Measurements from ENCODE around the gene CEP128.

CEP128 gene

GRCh38 chr14:80726211-80726610 lies 215.3 kb downstream of the CEP128 start:
- no peak for DNase-seq
- H3K4me3 ChIP-seq (ENCODE audit: low read depth, low read length): no peak overlapping the region
- H3K27ac ChIP-seq: no peak overlapping the region
- H3K27me3 ChIP-seq (replicated peaks): no peaks in the 10 kb centered on the region
- in situ Hi-C loops (cut with HindIII; ENCODE audit: low pct_ligation_motif_present, low sequenced_read_pairs): no loop called here
- no peaks in the 10 kb centered on the region for H3K36me3 ChIP-seq (replicated peaks)
- TF ChIP-seq CTCF (IDR thresholded peaks at IDR 0.05; ENCODE audit: low read depth, low read length, missing control alignments): no peak

GRCh38 chr14:80718940-80719339 lies 222.6 kb downstream of the CEP128 start:
- Histone ChIP-seq H3K4me3 (ENCODE audit: low read depth, low read length) (no peak overlapping the region), H3K27me3 (replicated peaks) (no peaks in the 10 kb centered on the region), H3K27ac (no peak overlapping the region), H3K36me3 (replicated peaks) (no peaks in the 10 kb centered on the region)
- no peak for DNase-seq
- no peak for TF ChIP-seq CTCF (IDR thresholded peaks at IDR 0.05; ENCODE audit: low read depth, low read length, missing control alignments)
- in situ Hi-C loops (cut with HindIII; ENCODE audit: low pct_ligation_motif_present, low sequenced_read_pairs): no loop called here

GRCh38 chr14:80714474-80714873 lies 227.1 kb downstream of the CEP128 start:
- H3K27me3 ChIP-seq (replicated peaks): no peaks in the 10 kb centered on the region
- TF ChIP-seq CTCF (IDR thresholded peaks at IDR 0.05; ENCODE audit: low read depth, low read length, missing control alignments): no peak
- no peaks in the 10 kb centered on the region for H3K36me3 ChIP-seq (replicated peaks)
- no peak overlapping the region for H3K4me3 ChIP-seq (ENCODE audit: low read depth, low read length)
- DNase-seq: no peak
- H3K27ac ChIP-seq: no peak overlapping the region
- in situ Hi-C loops (cut with HindIII; ENCODE audit: low pct_ligation_motif_present, low sequenced_read_pairs): no loop called here

GRCh38 chr14:80713076-80713850 lies 228.3 kb downstream of the CEP128 start:
- no peak for TF ChIP-seq CTCF (IDR thresholded peaks at IDR 0.05; ENCODE audit: low read depth, low read length, missing control alignments)
- in situ Hi-C loops (cut with HindIII; ENCODE audit: low pct_ligation_motif_present, low sequenced_read_pairs): no loop called here

GRCh38 chr14:80705241-80705980 lies 236.1 kb downstream of the CEP128 start:
- Histone ChIP-seq H3K27me3 (replicated peaks) (no peaks in the 10 kb centered on the region), H3K36me3 (replicated peaks) (no peaks in the 10 kb centered on the region), H3K4me3 (ENCODE audit: low read depth, low read length) (no peak overlapping the region), H3K27ac (no peak overlapping the region)
- DNase-seq: no peak
- in situ Hi-C loops (cut with HindIII; ENCODE audit: low pct_ligation_motif_present, low sequenced_read_pairs): no loop called here
- TF ChIP-seq CTCF (IDR thresholded peaks at IDR 0.05; ENCODE audit: low read depth, low read length, missing control alignments): no peak

More at GRCh38 chr14:80713076-80713850, 228.3 kb downstream of the CEP128 start:
- Histone ChIP-seq H3K27ac (no peak overlapping the region), H3K36me3 (replicated peaks) (no peaks in the 10 kb centered on the region), H3K4me3 (ENCODE audit: low read depth, low read length) (no peak overlapping the region), H3K27me3 (replicated peaks) (no peaks in the 10 kb centered on the region)
- DNase-seq: no peak

Measured in brain microvascular endothelial cell (primary cell).